Measurements from ENCODE around the gene NIPA2.

NIPA2 gene

GRCh38 chr15:22868495-22868894 lies 30.0 kb downstream of the NIPA2 start:
- no peaks in the 10 kb centered on the region for H3K36me3 ChIP-seq (ENCODE audit: control insufficient read depth, insufficient read depth, low read length)
- no peaks in the 10 kb centered on the region for H3K79me2 ChIP-seq
- no peaks in the 10 kb centered on the region for H3K27me3 ChIP-seq (ENCODE audit: control insufficient read depth, insufficient read depth, low read length)
- no peak overlapping the region for H3K9ac ChIP-seq
- H3K9me3 ChIP-seq (ENCODE audit: control insufficient read depth, low read length): no peaks in the 10 kb centered on the region
- H3K4me1 ChIP-seq: no peaks in the 10 kb centered on the region
- H3K4me2 ChIP-seq (ENCODE audit: low read length): no peak overlapping the region
- no peak overlapping the region for H3K27ac ChIP-seq
- H3K4me3 ChIP-seq (ENCODE audit: low read depth, low read length): no peak overlapping the region
- no peak overlapping the region for H2AFZ ChIP-seq
- TF ChIP-seq CTCF (IDR thresholded peaks at IDR 0.05): no peak

GRCh38 chr15:22868928-22869327 lies 30.5 kb downstream of the NIPA2 start:
- H2AFZ ChIP-seq: no peak overlapping the region
- no peaks in the 10 kb centered on the region for H3K36me3 ChIP-seq (ENCODE audit: control insufficient read depth, insufficient read depth, low read length)
- no peaks in the 10 kb centered on the region for H3K4me1 ChIP-seq
- H3K79me2 ChIP-seq: no peaks in the 10 kb centered on the region
- H3K4me2 ChIP-seq (ENCODE audit: low read length): no peak overlapping the region
- no peak for TF ChIP-seq CTCF (IDR thresholded peaks at IDR 0.05)
- H3K9ac ChIP-seq: no peak overlapping the region
- no peaks in the 10 kb centered on the region for H3K27me3 ChIP-seq (ENCODE audit: control insufficient read depth, insufficient read depth, low read length)
- H3K9me3 ChIP-seq (ENCODE audit: control insufficient read depth, low read length): no peaks in the 10 kb centered on the region
- no peak overlapping the region for H3K4me3 ChIP-seq (ENCODE audit: low read depth, low read length)
- H3K27ac ChIP-seq: no peak overlapping the region

GRCh38 chr15:22869856-22870255 lies 31.4 kb downstream of the NIPA2 start:
- Histone ChIP-seq H3K9ac (no peak overlapping the region), H3K9me3 (ENCODE audit: control insufficient read depth, low read length) (no peaks in the 10 kb centered on the region), H3K79me2 (no peaks in the 10 kb centered on the region), H3K27me3 (ENCODE audit: control insufficient read depth, insufficient read depth, low read length) (no peaks in the 10 kb centered on the region), H3K27ac (no peak overlapping the region), H3K4me1 (no peaks in the 10 kb centered on the region), H2AFZ (no peak overlapping the region), H3K4me3 (ENCODE audit: low read depth, low read length) (no peak overlapping the region), H3K36me3 (ENCODE audit: control insufficient read depth, insufficient read depth, low read length) (no peaks in the 10 kb centered on the region), H3K4me2 (ENCODE audit: low read length) (no peak overlapping the region)
- TF ChIP-seq CTCF (IDR thresholded peaks at IDR 0.05): no peak

GRCh38 chr15:22870865-22871264 lies 32.4 kb downstream of the NIPA2 start:
- Histone ChIP-seq H3K9me3 (ENCODE audit: control insufficient read depth, low read length) (no peaks in the 10 kb centered on the region), H3K4me1 (no peaks in the 10 kb centered on the region), H3K27me3 (ENCODE audit: control insufficient read depth, insufficient read depth, low read length) (no peaks in the 10 kb centered on the region), H3K4me2 (ENCODE audit: low read length) (no peak overlapping the region), H3K36me3 (ENCODE audit: control insufficient read depth, insufficient read depth, low read length) (no peaks in the 10 kb centered on the region), H2AFZ (no peak overlapping the region), H3K9ac (no peak overlapping the region), H3K27ac (no peak overlapping the region), H3K79me2 (no peaks in the 10 kb centered on the region), H3K4me3 (ENCODE audit: low read depth, low read length) (no peak overlapping the region)
- no peak for TF ChIP-seq CTCF (IDR thresholded peaks at IDR 0.05)

- H3K9ac ChIP-seq: no peak overlapping the region
- H3K4me1 ChIP-seq: no peaks in the 10 kb centered on the region
- no peak overlapping the region for H3K4me2 ChIP-seq (ENCODE audit: low read length)
- no peak overlapping the region for H3K27ac ChIP-seq
- H2AFZ ChIP-seq: no peak overlapping the region
- no peaks in the 10 kb centered on the region for H3K79me2 ChIP-seq
- H3K4me3 ChIP-seq (ENCODE audit: low read depth, low read length): no peak overlapping the region
- no peak for TF ChIP-seq CTCF (IDR thresholded peaks at IDR 0.05)
- no peaks in the 10 kb centered on the region for H3K27me3 ChIP-seq (ENCODE audit: control insufficient read depth, insufficient read depth, low read length)
- no peaks in the 10 kb centered on the region for H3K36me3 ChIP-seq (ENCODE audit: control insufficient read depth, insufficient read depth, low read length)
- no peaks in the 10 kb centered on the region for H3K9me3 ChIP-seq (ENCODE audit: control insufficient read depth, low read length)
Measured at GRCh38 chr15:22871481-22872086, 33.1 kb downstream of the NIPA2 start.
